GM20431 (cell line): Measurements from ENCODE around the gene ADAMTS19.

Source experiments
- in situ Hi-C: fragments of 300-500 bp; cut with MseI, MboI; formaldehyde crosslinking; loops from one replicate; pipeline ENCODE4 v1.15.0; 2020; ENCODE audit warnings: low sequenced_read_pairs; ENCODE audit not compliant: unreplicated experiment

ADAMTS19 gene

DNA sequence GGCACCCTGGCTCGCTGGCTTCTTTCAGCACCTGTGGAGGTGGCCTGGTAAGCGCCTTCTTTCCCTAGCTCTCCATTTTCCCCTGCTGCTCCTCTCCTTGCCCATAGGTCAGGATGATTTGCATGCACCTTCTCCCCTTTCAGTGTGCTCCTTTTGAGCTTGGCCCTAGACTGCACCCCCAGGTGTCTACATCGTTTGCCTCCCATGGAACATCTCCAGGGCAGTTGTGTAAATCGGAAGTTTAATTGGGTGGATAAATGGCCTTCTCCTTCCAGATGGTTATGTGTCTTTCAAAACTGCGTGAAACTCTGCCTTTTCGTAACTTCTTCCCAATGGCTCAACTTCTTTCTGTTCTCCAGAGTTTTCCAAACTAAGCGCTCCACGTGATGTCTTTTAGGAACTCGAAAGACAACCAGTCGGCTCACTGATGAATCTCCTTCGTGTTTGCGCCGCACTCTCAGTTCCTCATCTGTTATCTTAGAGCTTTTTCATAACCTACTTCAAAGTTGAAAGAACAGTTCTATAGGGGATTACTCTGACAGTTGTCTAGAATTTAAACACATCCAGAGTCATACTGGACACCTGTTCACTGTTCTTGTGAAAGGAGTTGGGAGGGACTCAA, 1.7 kb downstream of the ADAMTS19 start:
- in situ Hi-C loops, result no loop called here

DNA sequence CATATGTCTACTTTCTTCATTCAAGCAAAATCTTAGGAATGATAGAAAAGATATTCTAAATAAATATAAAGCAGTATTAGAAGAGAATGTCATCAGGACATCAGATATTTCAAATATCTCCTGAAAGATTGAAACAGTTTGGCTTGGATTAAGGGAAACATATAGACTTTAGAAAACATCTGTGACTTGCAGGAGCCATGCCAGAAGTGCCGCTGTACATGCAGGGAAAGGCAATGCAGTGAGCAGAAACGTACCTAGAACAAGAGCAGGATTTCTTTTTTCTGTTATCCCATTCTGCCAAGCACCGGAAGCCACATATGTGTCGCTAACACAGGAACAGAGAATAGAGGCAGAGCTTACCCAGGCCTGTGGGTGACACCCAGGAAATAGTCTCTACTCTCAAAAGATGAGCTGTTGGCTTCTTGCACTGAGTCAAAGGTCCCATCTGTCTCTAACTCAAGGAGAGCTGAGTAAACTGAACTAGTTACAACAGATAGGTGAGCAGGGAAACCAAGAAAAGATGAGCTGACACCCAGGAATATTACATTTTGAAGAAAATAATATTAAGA, 5.8 kb downstream of the ADAMTS19 start:
- in situ Hi-C loops, result no loop called here

DNA sequence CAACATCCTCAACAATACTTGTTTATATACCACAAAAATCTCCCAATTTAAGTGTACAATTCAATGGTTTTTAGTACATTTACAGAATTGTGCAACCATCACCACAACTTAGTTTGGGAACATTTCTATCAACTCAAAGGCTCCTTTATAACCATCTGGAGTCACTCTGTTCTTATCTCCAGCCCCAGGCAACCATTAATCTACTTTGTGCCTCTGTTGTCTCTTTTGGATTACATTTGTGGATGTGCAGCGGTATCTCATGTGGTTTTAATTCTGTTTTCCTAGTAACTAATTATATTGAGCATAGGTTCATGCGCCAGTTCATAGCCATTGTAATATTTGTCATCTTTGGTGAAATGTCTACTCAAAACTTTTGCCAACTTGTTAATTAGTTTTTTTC, 14.4 kb downstream of the ADAMTS19 start:
- in situ Hi-C loops, result no loop called here

- in situ Hi-C loops, result no loop called here
Measured at GRCh38 chr5:129476751-129477150, 16.7 kb downstream of the ADAMTS19 start.

DNA sequence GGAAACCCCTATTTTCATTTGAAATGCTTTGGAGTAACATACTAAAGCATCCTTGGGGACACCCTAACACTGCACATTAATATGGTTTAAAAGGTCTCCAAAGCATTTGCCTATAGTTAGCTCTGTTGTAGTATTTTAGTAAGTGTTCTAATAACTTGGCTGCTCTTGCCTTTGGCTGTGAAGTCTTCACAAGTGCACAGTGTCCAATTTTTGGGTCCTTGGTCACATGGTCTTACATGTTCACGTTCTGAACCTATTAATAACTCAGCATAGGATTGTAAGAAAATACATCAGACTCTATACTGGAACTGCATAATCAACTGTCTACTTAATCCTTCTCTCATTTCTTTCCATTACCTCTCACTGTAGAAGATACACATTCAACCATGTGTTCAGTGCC, 17.4 kb downstream of the ADAMTS19 start:
- in situ Hi-C loops, result no loop called here

DNA sequence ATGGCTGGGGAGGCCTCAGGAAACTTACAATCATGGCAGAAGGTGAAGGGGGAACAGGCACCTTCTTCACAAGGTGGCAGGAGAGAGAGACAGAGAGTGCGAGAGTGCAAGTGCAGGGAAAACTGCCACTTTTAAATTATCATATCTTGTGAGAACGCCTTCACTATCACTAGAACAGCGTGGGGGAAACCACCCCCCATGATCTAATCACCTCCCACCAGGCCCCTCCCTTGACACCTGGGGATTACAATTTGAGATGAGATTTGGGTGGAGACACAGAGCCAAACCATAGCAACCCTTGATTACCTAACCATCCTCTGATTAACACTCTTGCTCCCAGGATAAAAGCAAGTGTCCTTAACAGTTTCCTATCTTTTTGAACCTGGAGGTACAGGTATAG, 21.1 kb downstream of the ADAMTS19 start:
- in situ Hi-C loops, result no loop called here

- in situ Hi-C loops, result no loop called here
Measured at GRCh38 chr5:129496421-129496820, 36.3 kb downstream of the ADAMTS19 start.

GRCh38 chr5:129496864-129497595, 36.9 kb downstream of the ADAMTS19 start:
- in situ Hi-C loops, result no loop called here

- in situ Hi-C loops, result no loop called here
Measured at GRCh38 chr5:129499208-129499852, 39.2 kb downstream of the ADAMTS19 start.

- in situ Hi-C loops, result no loop called here
Measured at GRCh38 chr5:129500101-129500500, 40.0 kb downstream of the ADAMTS19 start.

- in situ Hi-C loops, result no loop called here
Measured at GRCh38 chr5:129506086-129506485, 46.0 kb downstream of the ADAMTS19 start.

- in situ Hi-C loops, result no loop called here
Measured at GRCh38 chr5:129506950-129507349, 46.9 kb downstream of the ADAMTS19 start.

DNA sequence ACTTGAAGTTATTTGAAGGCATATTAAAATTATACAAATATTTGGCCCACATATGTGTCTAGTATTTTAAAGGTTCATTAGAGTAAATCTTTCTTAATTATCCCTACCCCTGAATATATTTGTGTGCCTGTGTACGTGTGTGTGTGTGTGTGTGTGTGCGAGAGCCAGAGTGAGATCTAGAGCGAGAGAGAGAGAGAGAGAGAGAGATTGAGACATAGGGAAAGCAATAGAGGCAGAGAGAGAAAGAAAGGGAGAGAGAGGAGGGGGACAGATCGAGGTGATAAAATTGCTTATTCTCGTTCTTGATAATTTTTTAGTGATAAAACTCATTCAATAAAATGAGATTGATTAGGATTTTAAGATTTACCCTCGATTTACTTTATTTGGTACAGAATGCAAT, 47.4 kb downstream of the ADAMTS19 start:
- in situ Hi-C loops, result no loop called here

- in situ Hi-C loops, result no loop called here
Measured at GRCh38 chr5:129508606-129509005, 48.5 kb downstream of the ADAMTS19 start.

DNA sequence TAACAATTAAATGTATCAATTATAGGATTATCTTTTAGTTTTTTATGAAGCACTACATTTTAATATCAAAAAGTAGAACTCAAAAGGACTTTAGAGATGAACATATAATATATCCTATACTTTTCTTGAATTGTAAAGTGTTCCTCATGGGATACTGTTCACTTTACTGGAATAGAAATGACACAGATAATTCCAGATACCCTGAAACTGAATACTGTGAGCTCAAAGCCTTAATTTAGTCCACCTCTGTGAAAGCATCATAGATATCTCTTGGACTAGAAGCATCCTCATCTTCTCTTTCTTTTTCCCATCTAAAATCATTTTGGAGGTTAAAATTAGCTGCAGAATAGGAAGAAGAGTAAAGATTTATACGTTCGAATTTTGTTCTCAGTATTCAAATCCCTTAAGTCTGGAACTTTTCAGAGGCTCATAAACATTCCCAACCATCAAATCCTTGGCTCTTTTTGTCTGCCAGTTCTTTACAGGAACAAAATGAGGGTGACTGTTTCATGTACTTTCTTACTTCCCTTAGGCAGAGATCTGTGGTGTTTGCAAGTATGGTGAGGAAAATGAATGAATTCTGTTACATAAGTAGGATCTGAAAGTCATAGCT, 49.4 kb downstream of the ADAMTS19 start:
- in situ Hi-C loops, result no loop called here

DNA sequence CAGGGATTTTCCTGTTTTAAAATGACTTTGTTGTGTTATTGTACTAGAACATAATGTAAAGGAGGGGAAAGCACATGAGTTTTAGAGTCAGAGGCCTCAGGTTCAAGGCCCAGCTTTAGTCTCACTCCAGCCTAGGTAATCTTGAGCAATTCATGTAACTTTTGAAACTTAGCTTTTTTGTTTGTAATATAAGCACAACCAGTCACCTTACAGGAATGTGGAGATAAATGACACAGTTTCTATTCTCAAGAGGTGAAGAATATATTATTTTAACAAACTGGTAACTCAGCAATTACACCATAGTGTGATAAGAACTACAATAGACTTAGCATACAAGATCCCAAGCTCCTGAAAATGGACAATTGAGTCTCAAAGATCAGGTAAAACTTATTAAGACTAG, 51.2 kb downstream of the ADAMTS19 start:
- in situ Hi-C loops, result no loop called here

DNA sequence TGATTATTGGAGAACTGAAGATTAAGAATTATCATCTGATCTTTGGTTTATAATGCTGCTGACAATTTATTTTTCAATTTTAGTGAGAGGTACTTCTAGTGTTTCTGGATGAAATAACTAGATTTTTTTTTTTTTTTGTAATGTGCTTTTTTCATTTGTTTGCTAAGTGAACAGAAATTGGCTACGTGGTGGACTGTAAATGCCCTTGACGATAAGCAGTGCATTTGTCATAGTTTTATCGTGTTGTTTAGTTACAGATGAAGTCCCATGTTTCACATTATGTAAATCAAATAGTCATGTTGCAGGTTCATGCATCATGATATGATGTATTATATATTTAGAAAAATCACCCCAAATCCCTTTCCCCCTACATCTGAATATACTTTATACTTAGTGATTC, 81.0 kb downstream of the ADAMTS19 start:
- in situ Hi-C loops, result no loop called here

- in situ Hi-C loops, result no loop called here
Measured at GRCh38 chr5:129541648-129542251, 81.7 kb downstream of the ADAMTS19 start.

- in situ Hi-C loops, result no loop called here
Measured at GRCh38 chr5:129547137-129547536, 87.0 kb downstream of the ADAMTS19 start.

DNA sequence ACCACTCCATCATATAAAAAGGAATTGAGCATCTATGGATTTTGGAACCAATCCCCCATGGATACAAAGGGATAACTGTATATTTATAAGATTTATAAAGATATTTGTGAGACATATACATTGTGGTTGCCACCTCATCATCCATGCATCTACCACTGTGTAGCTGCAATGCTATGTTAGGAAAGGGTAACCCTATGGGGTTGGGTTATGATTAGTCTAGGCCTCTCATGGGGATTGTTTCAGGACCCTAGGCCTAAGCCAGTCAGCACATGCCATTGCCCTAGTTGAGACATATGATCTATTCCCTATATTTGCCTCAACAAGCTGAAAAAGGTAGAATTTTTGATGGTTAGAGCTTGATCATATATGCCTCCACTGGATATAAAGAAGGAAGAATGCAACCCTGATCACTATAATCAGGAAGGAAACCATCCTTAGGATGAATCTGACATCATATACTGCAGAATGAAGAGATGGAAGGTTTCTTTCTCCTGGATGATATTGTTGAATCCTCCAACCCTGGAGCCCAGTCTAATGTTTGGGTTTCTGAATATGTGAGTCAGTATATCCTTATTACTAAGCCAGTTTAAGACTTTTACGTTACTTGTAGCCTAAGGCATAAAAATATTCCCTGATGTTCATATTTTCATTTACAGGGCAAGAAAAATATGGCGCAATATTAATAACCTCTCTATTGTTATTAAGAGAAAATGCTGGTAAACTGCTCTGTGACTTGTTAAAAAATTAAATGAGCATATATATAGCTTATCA, 94.2 kb downstream of the ADAMTS19 start:
- in situ Hi-C loops, result no loop called here
